ENCODE measurements around the gene MSANTD1.

The MSANTD1 gene

GRCh38 chr4:3205995-3206394, 43.0 kb upstream of the MSANTD1 start:
- H3K9me3 ChIP-seq (ENCODE audit: insufficient read depth, low read length), result no peaks in the 10 kb centered on the region
- no peaks in the 10 kb centered on the region for H3K79me2 ChIP-seq (ENCODE audit: low read length)
- H2AFZ ChIP-seq (ENCODE audit: low read depth, low read length), result no peak overlapping the region
- peaks cover 64% of the 10 kb centered on the region for H3K36me3 ChIP-seq (replicated peaks; ENCODE audit: low read depth, low read length)
- H3K4me2 ChIP-seq (ENCODE audit: low read length), result no peak overlapping the region
- H3K9ac ChIP-seq (ENCODE audit: low read length), result no peak overlapping the region
- H3K4me1 ChIP-seq (ENCODE audit: low read length), result no peaks in the 10 kb centered on the region
- no peaks in the 10 kb centered on the region for H3K27me3 ChIP-seq (ENCODE audit: low read depth, low read length)
- H3K27ac ChIP-seq (ENCODE audit: low read length), result no peak overlapping the region
- TF ChIP-seq CTCF (IDR thresholded peaks at IDR 0.05; ENCODE audit: low read depth, low read length) (no peak), EZH2phosphoT487 (IDR thresholded peaks at IDR 0.05; ENCODE audit: low read depth) (no peak)
- H4K20me1 ChIP-seq (ENCODE audit: insufficient read depth, low read length), result 0 out of 2 replicates have a peak, but pooled peaks cover 3% of the 10 kb centered on the region
- no peak overlapping the region for H3K4me3 ChIP-seq (ENCODE audit: low read length)

GRCh38 chr4:3206439-3207100, 42.4 kb upstream of the MSANTD1 start:
- Histone ChIP-seq H2AFZ (ENCODE audit: low read depth, low read length) (no peak overlapping the region), H3K27me3 (ENCODE audit: low read depth, low read length) (no peaks in the 10 kb centered on the region), H3K9ac (ENCODE audit: low read length) (no peak overlapping the region), H3K79me2 (ENCODE audit: low read length) (no peaks in the 10 kb centered on the region), H4K20me1 (ENCODE audit: insufficient read depth, low read length) (0 out of 2 replicates have a peak, but pooled peaks cover 3% of the 10 kb centered on the region), H3K4me3 (ENCODE audit: low read length) (no peak overlapping the region), H3K4me1 (ENCODE audit: low read length) (no peaks in the 10 kb centered on the region), H3K4me2 (ENCODE audit: low read length) (no peak overlapping the region), H3K27ac (ENCODE audit: low read length) (no peak overlapping the region), H3K9me3 (ENCODE audit: insufficient read depth, low read length) (no peaks in the 10 kb centered on the region), H3K36me3 (replicated peaks; ENCODE audit: low read depth, low read length) (peaks cover 68% of the 10 kb centered on the region)
- TF ChIP-seq EZH2phosphoT487 (IDR thresholded peaks at IDR 0.05; ENCODE audit: low read depth) (no peak), CTCF (IDR thresholded peaks at IDR 0.05; ENCODE audit: low read depth, low read length) (no peak)

GRCh38 chr4:3207531-3208037, 41.4 kb upstream of the MSANTD1 start:
- no peak overlapping the region for H3K9ac ChIP-seq (ENCODE audit: low read length)
- TF ChIP-seq EZH2phosphoT487 (IDR thresholded peaks at IDR 0.05; ENCODE audit: low read depth) (no peak), CTCF (IDR thresholded peaks at IDR 0.05; ENCODE audit: low read depth, low read length) (no peak)
- no peaks in the 10 kb centered on the region for H3K4me1 ChIP-seq (ENCODE audit: low read length)
- H3K79me2 ChIP-seq (ENCODE audit: low read length), result no peaks in the 10 kb centered on the region
- no peaks in the 10 kb centered on the region for H3K27me3 ChIP-seq (ENCODE audit: low read depth, low read length)
- peaks cover 73% of the 10 kb centered on the region for H3K36me3 ChIP-seq (replicated peaks; ENCODE audit: low read depth, low read length)
- H3K4me3 ChIP-seq (ENCODE audit: low read length), result no peak overlapping the region
- no peaks in the 10 kb centered on the region for H3K9me3 ChIP-seq (ENCODE audit: insufficient read depth, low read length)
- H3K27ac ChIP-seq (ENCODE audit: low read length), result no peak overlapping the region
- no peak overlapping the region for H3K4me2 ChIP-seq (ENCODE audit: low read length)
- H2AFZ ChIP-seq (ENCODE audit: low read depth, low read length), result no peak overlapping the region
- no peaks in the 10 kb centered on the region for H4K20me1 ChIP-seq (ENCODE audit: insufficient read depth, low read length)

GRCh38 chr4:3208826-3209225, 40.1 kb upstream of the MSANTD1 start:
- TF ChIP-seq CTCF (IDR thresholded peaks at IDR 0.05; ENCODE audit: low read depth, low read length) (no peak), EZH2phosphoT487 (IDR thresholded peaks at IDR 0.05; ENCODE audit: low read depth) (no peak)
- no peaks in the 10 kb centered on the region for H3K9me3 ChIP-seq (ENCODE audit: insufficient read depth, low read length)
- no peak overlapping the region for H3K9ac ChIP-seq (ENCODE audit: low read length)
- no peak overlapping the region for H3K27ac ChIP-seq (ENCODE audit: low read length)
- H3K4me2 ChIP-seq (ENCODE audit: low read length), result no peak overlapping the region
- no peaks in the 10 kb centered on the region for H3K27me3 ChIP-seq (ENCODE audit: low read depth, low read length)
- H3K4me3 ChIP-seq (ENCODE audit: low read length), result no peak overlapping the region
- no peaks in the 10 kb centered on the region for H3K4me1 ChIP-seq (ENCODE audit: low read length)
- no peak overlapping the region for H2AFZ ChIP-seq (ENCODE audit: low read depth, low read length)
- H3K36me3 ChIP-seq (replicated peaks; ENCODE audit: low read depth, low read length), result peaks cover 77% of the 10 kb centered on the region
- H4K20me1 ChIP-seq (ENCODE audit: insufficient read depth, low read length), result no peaks in the 10 kb centered on the region
- no peaks in the 10 kb centered on the region for H3K79me2 ChIP-seq (ENCODE audit: low read length)
